ENCODE results near the gene CDK5RAP3.

- TF ChIP-seq CTCF (IDR thresholded peaks at IDR 0.05; ENCODE audit: insufficient read depth, low read depth, low read length) (no peak), EZH2 (IDR thresholded peaks at IDR 0.05; ENCODE audit: insufficient read depth, low read length) (no peak)
Measured at GRCh38 chr17:47987240-47987835, 16.4 kb downstream of the CDK5RAP3 start.
